ENCODE results near the gene ZDHHC6. TPM values are rescaled to one million over a fixed set of nuclear protein-coding genes. Genes with fewer than 3 reads are reported as not detected.
A peak's percentile ranks its signal among the peaks of the same experiment; 100 is the strongest.
"Not testable (repeated sequence)": the region's sequence is repeated elsewhere in the genome, so short reads cannot be mapped to it uniquely, and the experiment has no call there.

The ZDHHC6 gene
- total RNA-seq, 1 donor from 2014 or later, result 19.5 TPM

DNA sequence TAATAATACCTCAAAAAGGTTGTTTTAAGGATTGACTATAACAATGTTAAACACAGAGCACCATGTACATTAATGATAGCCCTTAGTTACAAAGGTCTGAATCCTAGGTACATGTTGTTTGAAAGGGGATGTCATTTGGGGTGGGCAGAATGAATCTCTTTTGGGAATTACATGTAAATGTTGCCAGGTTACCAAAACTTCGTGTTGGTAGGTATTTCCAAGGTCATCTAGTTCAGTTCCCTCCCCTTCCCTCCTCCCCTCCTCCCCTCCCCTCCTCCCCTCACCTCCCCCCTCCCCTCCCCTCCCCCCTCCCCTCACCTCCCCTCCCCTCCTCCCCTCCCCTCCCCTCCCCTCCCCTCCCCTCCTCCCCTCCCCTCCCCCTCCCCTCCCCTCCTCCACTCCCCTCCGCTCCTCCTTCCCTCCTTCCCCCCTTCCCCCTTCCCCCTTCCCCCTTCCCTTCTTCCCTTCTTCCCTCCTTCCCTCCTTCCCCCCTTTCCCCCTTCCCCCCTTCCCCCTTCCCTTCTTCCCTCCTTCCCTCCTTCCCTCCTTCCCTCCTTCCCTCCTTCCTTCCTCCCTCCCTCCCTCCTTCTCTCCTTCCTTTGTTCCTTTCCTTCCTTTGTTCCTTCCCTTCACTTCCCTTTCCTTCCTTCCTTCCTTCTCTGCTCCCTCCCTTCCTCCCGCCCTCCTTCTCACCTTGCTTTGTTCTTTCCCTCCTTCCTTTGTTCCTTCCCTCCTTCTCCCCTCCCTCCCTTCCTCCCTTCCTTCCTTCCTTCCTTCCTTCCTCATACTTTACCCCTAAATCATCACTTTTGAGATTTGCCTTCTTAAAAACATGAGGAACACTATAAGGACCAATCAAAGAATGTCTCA, 8.4 kb upstream of the ZDHHC6 start:
- ATAC-seq (no peak), DNase-seq (ENCODE audit: missing footprints) (no peak)
- intact Hi-C loops (cut with DNase I), result no loop called here

- ATAC-seq, result no peak
- no peak for DNase-seq (ENCODE audit: missing footprints)
- intact Hi-C loops (cut with DNase I), result no loop called here
Observed at GRCh38 chr10:112448888-112449287, 2.2 kb upstream of the ZDHHC6 start.

DNA sequence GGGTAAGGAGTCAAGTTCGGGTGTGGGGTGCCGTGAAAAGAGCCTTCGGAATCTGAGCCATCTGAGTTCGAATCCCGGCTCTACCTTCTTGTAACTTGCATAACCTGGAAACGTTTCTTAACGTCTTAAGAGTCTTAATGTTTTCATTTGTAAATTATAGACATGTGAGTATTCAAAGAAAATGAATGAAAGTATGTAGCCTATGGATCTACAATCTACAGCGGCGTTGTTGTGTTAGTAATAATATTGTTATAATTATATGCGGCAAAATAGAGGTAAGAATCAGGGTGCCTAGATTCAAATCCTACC, 860 bp upstream of the ZDHHC6 start:
- ATAC-seq (no peak), DNase-seq (ENCODE audit: missing footprints) (no peak)
- intact Hi-C loops (cut with DNase I), result no loop called here

GRCh38 chr10:112446055-112446854, 459 bp downstream of the ZDHHC6 start:
- DNase-seq (ENCODE audit: missing footprints), result peak; percentile 63
- intact Hi-C loops (cut with DNase I), result no loop called here
- no peak for ATAC-seq

DNA sequence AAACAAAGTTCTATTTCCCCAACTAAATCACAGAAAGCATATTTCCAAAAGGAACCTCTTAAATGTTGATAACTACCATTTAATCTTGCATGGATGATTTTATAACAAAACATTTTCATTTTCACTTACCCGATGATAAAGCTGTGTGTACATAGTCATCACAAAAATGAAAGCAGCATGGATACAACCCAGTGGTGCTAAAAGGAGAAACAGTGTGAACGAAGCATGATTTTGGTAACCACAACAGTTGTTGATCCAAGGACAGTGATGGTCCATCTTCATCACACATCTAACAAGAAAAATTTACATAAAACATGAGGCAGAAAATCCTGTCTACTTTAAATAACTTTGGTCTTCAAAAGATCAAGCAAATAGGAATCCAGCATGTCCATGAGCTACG, 4.7 kb downstream of the ZDHHC6 start:
- no peak for DNase-seq (ENCODE audit: missing footprints)
- intact Hi-C loops (cut with DNase I), result no loop called here
- ATAC-seq, result no peak

DNA sequence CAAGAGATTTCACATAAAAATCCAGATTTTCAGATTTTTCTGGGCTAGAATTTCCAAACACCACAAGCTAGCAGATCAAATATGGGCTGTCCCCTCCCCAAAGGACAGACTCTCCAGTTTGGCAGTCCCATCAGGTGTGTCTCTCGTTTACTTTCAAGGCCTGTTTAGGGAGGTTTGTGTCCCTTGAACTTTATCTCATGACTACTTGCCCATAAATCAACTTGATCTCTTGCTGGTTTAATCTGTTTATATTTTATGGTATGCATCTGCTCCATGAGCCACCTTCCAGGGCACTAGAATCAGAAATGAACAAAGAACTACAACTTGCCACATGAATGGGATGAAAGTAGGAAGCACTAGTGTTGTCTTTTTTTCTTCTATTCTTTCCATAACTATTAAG, 5.2 kb downstream of the ZDHHC6 start:
- DNase-seq (ENCODE audit: missing footprints) (no peak), ATAC-seq (no peak)
- intact Hi-C loops (cut with DNase I), result no loop called here

GRCh38 chr10:112438356-112438755, 8.4 kb downstream of the ZDHHC6 start:
- no peak for DNase-seq (ENCODE audit: missing footprints)

GRCh38 chr10:112434988-112435619, 11.6 kb downstream of the ZDHHC6 start:
- ATAC-seq (no peak), DNase-seq (ENCODE audit: missing footprints) (no peak)
- intact Hi-C loops (cut with DNase I), result loop anchor here (5.0 to 10.0 kb wide), 2 partner anchors 120 to 258 kb away; no protein-coding TSS in a partner anchor

More at GRCh38 chr10:112438356-112438755, 8.4 kb downstream of the ZDHHC6 start:
- ATAC-seq, result no peak
- intact Hi-C loops (cut with DNase I), result loop anchor here (10.0 kb wide), 1 partner anchor 124 kb away; no protein-coding TSS in a partner anchor

- ATAC-seq (no peak), DNase-seq (ENCODE audit: missing footprints) (no peak)
- intact Hi-C loops (cut with DNase I), result loop anchor here (5.0 to 10.0 kb wide), 2 partner anchors 118 to 256 kb away; no protein-coding TSS in a partner anchor
Observed at GRCh38 chr10:112433136-112433535, 13.6 kb downstream of the ZDHHC6 start.

GRCh38 chr10:112429654-112430230, 17.0 kb downstream of the ZDHHC6 start:
- intact Hi-C loops (cut with DNase I), result loop anchor here (5.0 to 10.0 kb wide), 2 partner anchors 115 to 252 kb away; no protein-coding TSS in a partner anchor
- no peak for DNase-seq (ENCODE audit: missing footprints)
- ATAC-seq, result no peak

- intact Hi-C loops (cut with DNase I), result no loop called here
- no peak for ATAC-seq
- DNase-seq (ENCODE audit: missing footprints), result no peak
Observed at GRCh38 chr10:112429147-112429546, 17.6 kb downstream of the ZDHHC6 start.

DNA sequence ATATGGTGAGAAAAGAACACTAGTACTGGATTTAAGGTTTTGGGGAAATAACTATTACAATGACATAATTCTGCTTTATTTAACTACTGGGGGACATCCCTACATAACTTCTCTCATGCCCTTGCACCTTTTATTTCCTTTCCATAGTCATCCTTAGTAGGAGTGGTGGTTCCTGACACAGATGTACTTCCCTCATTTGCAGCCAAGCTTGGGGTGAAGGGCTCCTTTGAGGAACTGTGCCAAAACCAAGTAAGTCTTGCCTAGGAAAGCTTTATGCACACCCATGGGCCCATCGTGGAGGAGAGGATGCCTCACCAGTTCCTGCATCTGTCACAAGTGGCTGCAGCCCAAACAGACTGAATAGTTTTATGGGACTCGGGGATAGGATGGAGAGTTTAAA, 20.6 kb downstream of the ZDHHC6 start:
- ATAC-seq (no peak), DNase-seq (ENCODE audit: missing footprints) (no peak)
- intact Hi-C loops (cut with DNase I), result no loop called here

DNA sequence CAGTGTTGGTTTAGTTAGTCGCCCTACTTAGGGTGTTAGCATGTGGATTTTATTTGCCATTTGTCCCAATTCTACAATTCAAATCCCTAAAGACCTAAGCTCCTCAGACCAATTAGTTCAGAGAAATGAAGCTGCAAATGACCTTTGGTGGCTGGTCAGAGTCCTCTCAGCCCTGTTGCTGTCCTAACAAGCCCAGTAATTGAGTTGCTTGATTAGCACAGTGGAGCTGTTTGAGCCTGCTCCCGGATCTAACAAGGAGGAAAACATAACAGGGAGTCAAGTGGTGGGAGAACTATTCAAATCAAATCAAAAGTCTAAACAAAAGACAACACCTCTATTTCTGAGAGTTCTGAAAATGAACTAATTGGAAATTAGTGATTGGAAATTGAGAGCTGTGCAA, 22.1 kb downstream of the ZDHHC6 start:
- ATAC-seq, result no peak
- DNase-seq (ENCODE audit: missing footprints), result no peak
- intact Hi-C loops (cut with DNase I), result no loop called here

DNA sequence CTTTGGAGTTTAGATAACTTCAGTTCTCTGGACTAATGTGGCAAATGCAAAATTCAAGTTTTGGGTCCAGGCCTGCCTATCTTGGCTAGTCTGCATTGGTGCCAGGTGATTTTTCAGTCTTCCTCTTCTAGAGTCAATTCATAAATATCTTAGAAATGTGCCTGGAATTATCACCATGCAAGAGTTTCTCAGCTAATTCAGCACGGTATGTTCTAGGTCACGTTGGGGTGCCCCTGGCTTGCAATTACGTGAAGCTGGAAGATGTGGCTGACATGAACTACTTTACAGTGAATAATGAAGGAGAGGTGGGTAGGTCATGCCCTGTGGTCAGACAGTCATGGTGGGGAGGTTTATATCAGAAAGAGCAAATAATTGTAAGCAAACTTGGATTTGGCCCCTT, 25.0 kb downstream of the ZDHHC6 start:
- ATAC-seq (no peak), DNase-seq (ENCODE audit: missing footprints) (no peak)
- intact Hi-C loops (cut with DNase I), result no loop called here

- DNase-seq (ENCODE audit: missing footprints) (no peak), ATAC-seq (no peak)
Observed at GRCh38 chr10:112412696-112413095, 34.0 kb downstream of the ZDHHC6 start.

GRCh38 chr10:112409755-112410154, 37.0 kb downstream of the ZDHHC6 start:
- intact Hi-C loops (cut with DNase I), result no loop called here
- ATAC-seq (no peak), DNase-seq (ENCODE audit: missing footprints) (no peak)

More at GRCh38 chr10:112412696-112413095, 34.0 kb downstream of the ZDHHC6 start:
- intact Hi-C loops (cut with DNase I), result no loop called here

- intact Hi-C loops (cut with DNase I), result no loop called here
- no peak for DNase-seq (ENCODE audit: missing footprints)
- no peak for ATAC-seq
Observed at GRCh38 chr10:112409299-112409698, 37.4 kb downstream of the ZDHHC6 start.

DNA sequence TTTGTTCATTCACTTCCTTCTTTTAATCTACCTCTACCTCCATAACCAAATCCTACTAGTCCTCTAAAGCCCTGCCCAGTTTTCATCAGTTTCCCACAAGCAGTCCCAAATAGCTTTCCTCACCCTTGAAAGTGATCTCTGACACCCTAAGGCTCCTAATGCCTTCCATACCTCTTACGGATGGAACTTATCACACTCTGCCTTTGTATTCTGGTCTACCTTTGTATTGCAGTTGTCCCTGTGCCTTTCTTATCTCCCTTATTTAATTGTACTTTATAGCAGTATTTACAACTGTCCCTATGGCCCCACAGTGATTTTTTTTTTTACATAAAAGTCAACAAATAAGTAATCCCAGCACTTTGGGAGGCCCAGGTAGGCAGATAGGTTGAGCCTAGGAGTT, 39.0 kb downstream of the ZDHHC6 start:
- no peak for ATAC-seq
- DNase-seq (ENCODE audit: missing footprints), result no peak
- intact Hi-C loops (cut with DNase I), result no loop called here

DNA sequence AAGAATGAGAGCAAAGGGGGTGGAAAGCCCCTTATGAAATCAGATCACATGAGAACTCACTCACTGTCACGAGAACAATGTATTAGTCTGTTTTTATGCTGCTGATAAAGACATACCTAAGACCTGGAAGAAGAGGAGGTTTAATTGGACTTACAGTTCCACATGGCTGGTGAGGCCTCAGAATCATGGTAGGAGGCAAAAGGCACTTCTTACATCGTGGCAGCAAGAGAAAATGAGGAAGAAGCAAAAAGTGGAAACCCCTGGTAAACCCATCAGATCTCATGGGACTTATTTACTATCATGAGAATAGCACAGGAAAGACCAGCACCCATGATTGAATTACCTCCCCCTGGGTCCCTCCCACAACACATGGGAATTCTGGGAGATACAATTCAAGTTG, 39.9 kb downstream of the ZDHHC6 start:
- intact Hi-C loops (cut with DNase I); DNase-seq (ENCODE audit: missing footprints); ATAC-seq: not testable (repeated sequence)

Measured in Right ventricle myocardium inferior (tissue), 1 donor.